Measurements from ENCODE around the gene SLC9A8.
"Not testable (repeated sequence)": the region's sequence is repeated elsewhere in the genome, so short reads cannot be mapped to it uniquely, and the experiment has no call there.

Gene SLC9A8

DNA sequence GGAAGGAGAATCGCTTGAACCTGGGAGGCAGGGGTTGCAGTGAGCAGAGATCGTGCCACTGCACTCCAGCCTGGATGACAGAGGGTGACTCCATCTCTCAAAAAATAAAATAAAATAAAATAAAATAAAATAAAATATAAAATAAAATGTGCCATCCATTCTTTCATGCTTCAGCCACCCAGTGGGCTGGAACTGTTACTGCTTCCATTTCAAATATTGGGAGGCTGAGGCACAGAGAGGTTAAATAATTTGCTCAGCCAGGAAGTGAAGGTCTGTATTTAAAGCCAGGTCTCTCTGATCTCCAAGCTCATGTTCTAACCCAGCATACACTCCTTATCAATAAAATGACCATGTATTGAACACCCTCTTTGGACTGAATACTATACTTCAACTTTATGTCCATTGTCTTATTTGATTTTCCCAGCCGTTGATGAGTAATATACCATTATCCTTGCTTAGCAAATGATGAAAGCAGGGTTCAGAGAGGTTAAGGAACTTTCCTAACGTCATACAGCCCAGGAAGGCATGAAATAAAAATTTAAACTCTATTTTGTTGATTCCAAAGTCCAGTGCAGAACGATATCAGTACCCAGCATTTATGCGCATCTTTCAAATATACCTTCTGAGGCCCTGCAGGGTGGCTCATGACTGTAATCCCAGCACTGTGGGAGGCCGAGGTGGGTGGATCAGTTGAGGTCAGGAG, 25.8 kb upstream of the SLC9A8 start:
- DNase-seq, result no peak

DNA sequence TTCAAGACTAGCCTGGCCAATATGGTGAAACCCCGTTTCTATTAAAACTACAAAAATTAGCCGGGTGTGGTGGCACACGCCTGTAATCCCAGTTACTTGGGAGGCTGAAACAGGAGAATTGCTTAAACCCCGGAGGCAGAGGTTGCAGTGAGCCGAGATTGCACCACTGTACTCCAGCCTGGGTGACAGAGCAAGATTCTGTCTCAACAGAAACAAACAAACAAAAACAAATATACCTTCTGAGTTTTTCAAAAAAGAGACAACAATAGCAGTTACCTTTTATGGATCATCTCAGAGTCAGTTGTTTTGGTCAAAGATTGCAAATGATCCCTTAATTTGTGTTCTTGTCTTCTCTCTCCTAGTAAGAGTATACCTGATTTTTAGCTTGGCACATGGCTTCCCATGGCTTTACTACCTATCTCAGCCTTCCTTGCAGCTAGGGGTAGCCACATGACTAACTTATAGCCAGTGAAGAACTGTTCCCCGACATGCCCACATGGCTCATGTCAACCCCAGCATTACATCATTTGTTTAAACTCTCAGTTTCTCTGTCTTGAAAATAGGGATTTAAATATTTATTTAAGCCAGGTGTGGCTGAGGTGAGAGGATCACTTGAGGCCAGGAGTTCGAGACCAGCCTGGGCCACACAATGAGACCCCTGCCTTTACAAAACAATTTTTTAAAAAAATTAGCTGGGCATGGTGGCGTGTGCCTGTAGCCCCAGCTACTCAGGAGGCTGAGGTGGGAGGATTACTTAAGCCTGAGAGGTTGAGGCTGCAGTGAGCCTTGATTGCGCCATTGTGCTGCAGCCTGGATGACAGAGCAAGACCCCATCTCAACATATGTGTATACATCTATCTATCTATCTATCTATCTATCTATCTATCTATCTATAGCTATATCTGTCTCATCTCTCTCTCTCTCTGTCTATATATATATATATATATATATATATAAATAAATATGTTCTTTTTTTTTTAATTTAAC, 25.0 kb upstream of the SLC9A8 start:
- no peak for DNase-seq

DNA sequence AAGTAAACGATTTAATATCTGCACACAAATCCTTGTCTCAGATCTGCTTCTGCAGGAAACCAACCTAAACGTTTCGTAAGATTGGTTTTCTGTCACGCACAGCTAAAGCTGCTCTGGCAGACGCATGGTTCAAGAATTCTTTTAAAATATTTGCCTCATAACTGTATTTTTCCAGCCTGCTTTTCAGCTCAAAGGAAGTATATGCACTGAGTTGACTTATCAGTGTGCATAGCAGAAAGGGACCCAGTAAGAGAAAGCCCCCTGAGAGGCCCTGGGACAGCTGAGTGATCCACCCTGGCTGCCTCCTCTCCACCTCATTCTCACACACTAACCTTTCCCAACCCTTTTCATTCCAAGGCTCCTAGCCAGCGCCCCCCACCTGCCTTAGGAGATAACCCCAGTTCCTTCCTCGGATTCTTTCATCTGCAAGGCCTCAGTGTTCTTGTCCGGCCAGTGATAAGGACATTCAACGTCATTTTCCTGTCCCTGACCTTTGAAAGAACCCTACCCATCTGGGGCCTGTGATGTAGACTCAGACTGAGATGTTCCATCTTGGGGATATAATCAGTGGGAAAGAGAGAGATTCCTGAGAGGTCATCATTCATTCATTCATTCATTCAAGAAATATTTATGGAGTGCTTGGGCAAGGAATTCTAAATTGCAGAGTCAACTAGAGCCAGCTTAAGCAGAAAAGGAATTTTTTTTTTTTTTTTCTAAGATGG, 22.4 kb upstream of the SLC9A8 start:
- no peak for DNase-seq

DNA sequence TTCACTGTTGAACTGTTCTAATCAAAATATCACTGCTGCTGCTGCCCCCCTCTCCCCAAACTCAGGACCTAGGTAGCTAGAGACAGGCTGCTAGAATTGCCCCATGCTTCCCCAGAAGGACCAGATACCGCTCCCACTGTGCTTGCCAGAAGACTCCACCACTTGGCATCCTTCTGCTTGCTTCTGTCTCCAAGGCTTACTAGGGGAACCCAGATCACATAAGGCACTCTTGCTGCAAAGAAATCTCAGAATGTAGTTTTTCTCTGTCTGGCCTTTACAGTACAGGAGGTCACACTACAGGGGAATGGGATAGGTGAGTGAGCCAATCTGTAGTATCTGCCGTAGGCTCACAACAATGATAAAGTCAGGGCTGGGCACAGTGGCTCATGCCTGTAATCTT, 21.5 kb upstream of the SLC9A8 start:
- DNase-seq, result no peak

DNA sequence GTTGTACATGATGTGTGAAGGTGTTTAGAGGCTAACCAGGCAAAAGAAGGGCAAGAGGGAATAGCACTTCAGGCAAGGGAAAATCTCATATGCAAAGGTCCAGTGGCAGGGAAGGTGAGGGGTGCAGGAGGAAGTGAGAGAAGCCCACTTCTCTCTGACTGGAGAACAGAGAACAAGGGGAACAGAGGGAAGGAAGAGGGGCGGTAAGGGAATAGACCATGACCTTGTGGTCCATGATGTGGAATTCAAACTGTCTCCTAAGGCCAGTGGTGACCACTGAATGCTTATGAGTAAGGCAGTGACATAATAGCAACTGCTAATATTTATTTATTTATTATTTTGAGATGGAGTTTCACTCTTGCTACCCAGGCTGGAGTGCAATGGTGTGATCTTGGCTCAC, 20.6 kb upstream of the SLC9A8 start:
- DNase-seq, result no peak

DNA sequence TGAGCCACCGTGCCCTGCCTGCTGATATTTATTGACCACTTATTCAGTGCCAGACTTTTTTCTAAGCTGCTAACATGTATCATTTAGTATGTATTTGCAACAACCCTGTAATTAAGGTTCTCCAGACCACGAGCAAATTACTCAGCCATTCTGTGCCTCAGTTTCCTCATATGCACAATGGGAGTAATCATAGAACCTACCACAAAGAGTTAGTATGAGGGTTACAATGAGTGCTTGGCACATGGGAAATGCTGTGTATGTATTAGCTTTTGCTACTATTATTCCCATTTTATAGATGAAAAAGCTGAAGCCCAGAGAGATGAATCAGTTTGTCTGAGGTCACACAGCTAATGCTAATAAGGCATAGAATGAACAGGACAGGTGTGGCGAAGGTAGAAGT, 20.0 kb upstream of the SLC9A8 start:
- DNase-seq, result no peak

DNA sequence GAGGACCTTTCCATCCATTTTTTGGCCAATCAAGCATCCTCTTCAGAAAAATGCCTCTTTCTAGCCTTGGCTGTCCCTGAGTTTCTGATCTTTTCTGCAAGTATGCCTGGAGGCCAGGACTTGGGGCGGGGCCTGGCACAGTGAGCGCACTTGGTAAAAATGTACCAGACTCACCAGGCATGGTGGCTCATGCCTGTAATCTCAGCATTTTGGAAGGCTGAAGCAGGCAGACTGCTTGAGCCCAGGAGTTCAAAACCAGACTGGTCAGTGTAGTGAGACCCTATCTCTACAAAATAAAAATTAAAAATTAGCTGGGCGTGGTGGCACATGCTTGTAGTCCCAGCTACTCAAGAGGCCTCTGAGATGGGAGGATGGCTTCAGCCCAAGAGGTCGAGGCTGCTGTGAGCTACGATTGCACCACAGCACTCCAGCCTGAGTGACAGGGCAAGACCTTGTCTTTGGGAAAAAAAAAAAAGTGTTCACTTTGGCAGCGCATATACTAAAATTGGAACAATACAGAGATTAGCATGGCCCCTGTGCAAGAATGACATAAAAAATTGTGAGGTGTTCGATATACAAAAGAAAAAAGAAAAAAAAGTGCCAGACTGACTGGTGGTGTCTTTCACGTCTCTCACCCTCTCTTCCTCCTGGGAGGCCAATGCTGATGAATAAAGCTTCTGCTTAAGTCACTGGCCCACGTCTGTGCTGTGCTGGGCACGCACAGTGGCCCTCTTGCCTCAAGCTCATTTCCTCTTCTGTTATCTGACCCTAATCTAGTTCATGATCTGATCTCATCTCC, 18.1 kb upstream of the SLC9A8 start:
- no peak for DNase-seq

DNA sequence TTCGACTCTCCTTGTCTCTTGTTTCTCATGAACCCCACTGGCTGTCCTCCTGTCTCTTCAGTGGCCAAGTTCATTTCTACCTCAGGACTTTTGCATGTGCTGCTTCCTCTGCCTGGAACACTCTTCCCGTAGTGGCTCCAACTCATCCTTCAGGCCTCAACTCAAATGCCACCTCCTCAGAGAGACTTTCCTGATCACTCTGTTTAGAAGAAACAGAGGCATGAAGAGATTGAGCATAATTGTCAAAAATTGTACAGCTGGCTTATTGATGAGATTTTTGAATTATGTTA, 17.5 kb upstream of the SLC9A8 start:
- DNase-seq, result no peak

DNA sequence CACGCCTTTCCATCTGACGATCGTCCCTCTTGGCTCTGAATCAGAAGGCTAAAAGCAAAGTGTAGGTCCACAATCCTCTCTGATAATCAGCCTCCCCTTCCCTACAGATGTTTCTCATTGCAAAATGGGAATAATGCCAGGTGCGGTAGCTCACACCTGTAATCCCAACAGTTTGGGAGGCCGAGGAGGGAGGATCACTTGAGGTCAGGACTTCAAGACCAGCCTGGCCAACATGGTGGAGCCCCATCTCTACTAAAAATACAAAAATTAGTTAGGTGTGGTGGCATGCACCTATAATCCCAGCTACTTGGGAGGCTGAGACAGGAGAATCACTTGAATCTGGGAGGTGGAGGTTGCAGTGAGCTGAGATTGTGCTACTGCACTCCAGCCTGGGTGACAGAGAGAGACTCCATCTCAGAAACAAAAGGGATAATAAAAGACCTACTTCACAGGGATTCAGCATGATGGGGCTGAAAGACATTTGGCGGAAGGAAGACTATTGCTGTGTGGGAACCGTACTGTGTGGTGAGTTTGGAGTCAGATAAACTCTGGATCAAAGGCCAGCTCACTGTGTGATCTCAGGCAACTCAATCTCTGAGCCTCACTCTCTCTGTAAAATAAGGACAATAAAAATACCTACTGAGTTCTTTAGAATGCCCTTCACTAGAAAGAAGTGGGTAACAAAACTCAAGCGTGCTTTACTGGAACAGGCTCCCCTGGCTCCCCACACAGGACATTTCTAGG, 15.9 kb upstream of the SLC9A8 start:
- DNase-seq, result no peak

DNA sequence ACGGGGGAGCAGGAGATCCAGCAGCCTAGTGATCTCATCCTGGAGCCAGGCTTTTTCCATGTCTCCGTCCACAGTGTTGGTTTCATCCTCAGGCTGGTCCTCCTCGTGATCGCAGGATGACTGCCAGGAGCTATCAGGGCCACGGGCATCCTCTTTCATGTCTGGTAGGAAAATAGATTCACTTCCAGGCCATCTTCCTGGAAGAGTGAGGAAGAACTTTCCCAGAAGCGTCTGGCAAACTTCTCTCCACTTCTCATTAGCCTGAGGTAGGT, 15.3 kb upstream of the SLC9A8 start:
- no peak for DNase-seq

DNA sequence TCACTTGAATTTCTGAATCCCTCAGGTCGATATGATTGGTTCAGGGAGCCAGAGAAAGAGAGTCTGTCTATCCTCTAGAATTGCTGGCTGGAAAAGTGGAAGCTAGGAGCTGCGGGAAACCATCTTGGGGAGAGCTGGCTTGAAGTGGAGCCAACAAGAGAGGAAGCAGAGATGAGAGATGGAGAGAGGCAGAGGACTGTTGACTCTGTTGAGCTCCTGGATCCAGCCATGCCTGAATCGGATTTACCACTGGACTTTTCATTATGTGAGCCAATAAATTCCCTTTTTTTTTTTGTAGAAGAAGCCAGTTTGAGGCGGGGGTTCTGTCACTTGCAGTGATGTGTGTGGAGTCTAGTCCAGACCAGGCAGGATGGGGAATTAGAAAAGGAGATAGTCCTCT, 13.9 kb upstream of the SLC9A8 start:
- no peak for DNase-seq

DNA sequence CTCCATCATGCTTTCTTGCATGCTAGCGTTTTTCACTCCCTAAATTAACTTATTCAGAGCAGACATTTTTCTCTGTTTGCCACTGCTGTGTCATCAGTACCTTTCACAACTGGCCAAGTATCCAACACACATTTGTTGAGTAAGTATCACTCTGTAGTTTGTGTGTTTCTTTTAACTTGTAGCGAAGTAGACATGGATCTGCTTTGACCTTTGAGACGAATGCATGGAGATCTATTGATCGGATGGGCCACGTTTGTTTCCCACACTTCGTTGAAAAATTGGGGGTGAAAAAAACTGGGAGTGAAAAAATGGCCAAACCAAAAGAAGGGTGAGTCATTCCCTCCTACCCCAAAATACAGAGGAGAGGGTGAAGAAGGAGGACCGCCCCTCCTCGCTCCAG, 12.9 kb upstream of the SLC9A8 start:
- no peak for DNase-seq

DNA sequence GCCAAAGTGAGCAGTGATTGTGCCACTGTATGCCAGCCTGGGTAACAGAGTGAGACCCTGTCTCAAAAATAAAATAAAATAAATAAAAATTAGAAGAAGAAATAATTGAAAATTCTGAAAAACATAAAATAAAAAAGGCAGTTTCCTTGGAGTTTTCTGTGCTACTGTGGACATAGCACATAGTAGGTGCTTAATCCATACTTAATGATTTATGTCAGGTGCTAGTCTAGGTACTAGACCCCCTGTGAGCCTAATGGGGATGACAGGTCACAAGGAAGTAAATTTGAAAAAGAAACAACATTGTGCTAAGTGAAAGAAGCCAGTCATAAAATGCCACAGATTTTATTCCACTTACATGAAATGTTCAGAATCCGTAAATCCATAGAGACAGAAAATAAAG, 9.2 kb upstream of the SLC9A8 start:
- DNase-seq, result no peak

DNA sequence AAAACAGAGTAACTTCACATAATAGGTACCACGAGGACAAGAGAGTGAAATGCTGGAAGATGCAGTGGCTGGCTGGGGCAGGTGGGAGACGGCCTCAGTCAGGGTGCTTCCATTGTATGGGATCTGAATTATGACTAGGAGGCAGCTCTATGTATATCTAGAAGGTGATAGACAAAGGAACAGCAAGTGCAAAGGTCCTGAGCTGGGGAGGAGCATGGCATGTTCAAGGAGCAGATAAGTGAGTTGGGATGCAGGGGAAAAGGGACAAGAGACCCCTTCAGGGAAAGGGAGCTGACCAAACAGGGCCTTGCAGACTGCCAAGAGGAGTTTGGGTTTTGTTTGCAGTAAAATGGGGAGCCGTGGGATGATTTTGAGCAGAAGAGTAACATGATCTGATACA, 8.3 kb upstream of the SLC9A8 start:
- no peak for DNase-seq

DNA sequence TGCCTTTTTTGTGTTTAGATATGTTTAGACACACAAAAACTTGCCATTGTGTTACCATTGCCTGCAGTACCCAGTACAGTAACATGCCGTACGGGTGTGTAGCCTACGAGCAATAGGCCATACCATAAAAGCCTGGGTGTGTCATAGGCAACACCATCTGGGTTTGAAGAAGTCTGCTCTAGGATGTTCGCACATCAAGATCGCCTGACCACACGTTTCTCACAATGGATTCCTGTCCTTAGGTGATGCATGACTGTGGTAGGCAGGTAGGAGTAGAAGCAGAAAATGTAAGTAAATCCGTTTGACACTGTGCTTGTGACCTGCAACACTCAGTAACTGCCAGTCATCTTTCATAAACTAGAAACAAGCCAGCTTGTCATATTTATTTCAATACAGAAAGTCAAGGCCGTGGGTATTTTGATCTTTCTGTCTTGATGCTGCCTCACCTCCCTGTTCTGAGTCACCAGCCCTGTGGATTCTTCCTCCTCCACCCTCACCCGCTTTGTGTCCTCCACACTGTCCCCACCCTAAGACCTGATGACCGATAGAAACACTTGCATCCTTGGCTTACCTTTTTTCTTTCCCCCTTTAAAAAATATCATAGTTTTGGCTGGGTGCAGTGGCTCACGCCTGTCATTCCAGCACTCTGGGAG, 7.3 kb upstream of the SLC9A8 start:
- DNase-seq, result not testable (repeated sequence)

DNA sequence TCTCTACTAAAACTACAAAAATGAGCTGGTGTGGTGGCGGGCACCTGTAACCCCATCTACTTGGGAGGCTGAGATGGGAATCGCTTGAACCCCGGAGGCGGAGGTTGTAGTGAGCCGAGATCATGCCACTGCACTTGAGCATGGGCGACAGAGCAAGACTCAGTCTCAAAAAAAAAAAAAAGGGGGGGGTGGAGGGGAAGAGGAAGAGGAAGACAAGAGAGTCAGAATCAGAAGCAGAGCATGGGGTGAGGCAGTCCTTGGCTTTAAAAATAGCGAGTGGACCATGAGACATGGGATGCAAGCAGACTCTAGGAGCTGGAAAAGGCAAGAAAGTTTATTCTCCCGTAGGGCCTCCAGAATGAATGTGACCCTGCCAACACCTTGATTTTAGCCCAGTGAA, 3.9 kb upstream of the SLC9A8 start:
- DNase-seq, result no peak

DNA sequence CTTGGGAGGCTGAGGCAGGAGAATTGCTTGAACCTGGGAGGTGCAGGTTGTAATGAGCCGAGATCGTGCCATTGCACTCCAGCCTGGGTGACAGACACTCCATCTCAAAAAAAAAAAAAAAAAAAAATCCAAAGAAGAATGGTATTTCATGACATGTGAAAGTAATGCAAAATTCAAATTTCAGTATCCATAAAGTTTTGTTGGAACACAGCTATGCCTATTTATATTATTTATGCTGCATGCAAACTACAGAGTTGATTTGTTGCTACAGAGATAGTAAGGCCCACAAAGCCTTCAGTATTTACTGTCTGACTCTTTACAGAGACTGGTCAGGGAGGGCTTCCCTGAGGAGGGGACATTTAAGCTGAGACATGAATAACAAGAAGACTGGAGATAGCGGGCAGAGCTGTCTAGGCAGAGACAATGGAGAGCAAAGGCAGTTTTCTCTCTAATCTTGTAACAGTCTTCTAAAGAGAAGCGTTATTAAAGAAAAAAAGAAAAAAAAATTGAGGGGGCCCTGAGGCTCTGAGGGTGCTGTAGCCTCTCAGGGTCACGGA, 2.7 kb upstream of the SLC9A8 start:
- no peak for DNase-seq

DNA sequence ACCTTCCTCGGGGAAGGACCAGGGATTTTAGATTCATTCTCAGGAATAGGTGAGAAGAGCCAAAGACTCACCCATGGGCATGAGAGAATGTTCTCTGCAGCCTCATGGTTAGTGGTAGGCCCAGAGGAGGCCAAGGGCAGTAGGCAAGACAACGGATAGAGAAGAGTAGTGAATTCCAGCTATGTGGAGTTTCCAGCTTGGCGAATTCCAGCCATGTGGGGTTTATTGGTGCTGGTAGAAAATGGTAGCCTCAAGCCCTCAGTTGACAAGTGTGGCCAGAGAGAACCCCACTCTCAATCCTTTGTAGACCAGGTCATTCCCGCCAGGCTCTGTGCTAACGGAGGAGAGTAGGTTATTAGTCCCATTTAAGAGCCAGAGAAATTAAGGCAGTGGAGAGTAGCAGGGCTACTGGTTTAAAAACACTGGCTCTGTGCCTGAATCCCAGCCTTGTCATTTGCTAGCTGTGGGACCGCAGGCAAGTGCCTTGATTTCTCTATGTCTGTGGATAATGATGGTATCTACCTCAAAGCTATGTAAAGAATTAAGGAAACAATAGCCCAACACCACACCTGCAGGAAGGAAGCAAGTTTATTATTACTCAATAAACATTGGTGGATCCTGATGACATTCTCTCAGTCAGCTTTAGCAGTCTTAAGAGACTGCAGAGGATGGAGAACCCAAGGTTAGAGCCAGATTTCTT, 2.0 kb upstream of the SLC9A8 start:
- no peak for DNase-seq

DNA sequence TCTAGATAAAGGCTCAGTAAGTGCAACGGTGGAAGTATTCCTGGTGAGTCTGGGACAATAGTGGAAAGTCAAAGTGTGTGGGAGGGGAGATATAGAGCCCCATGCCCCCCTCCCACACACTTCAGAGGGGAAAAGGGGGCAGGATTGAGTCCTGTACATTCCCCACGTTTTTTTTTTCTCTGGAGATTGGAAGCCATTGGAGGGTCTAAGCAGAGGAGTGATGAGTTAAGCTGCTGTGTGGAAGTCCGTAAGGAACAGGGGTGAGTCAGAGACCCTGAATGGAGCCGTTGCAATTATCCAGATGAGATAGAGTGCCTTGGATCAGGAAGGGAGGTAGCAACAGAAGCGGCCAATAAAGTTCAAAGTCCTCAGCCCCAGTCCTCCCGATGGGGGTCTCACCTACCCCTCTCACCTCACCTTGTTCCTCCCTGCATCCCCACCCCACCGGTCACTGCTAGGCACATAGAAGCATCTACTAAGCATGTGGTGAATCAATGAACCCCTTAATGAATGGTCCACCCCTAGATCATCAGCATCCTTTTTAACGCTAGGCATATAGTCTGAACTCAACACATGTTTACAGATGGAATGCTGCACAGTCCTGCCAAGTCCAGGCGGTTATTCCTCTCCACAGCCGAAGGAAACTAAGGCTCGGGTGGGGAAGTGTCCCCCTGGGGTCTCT, 662 bp upstream of the SLC9A8 start:
- DNase-seq, result no peak

DNA sequence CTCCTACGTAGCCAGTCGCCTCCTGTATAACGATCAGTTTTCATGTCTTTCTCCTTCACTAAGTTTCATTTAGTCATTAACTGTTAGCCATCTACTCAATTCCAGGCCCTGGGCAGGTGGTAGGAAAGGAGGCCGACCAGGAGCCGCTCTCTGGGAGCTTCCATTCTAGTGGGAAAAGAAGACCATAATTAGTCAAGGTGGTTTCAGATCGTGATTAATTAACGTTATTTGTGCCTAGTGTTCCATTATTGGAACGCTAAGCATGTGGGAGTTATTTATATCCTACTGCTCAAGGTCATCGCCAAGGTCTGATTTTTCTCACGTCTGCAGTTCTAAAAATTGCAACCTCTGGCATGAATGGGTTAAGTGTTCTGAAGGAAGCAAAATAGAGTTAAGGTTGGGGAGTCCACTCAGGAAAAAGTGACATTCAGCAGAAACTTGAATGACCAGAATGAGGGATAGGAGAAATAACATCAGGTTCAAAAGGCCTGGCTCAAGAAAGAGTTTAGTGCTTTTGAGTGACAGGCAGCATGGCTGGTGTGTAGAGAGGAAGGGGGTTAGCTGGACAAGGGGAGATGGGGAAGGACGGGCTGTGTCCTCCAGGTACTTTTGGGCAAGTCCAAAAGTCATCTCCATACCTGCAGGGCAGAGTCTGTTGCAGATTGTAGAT, 812 bp downstream of the SLC9A8 start:
- DNase-seq, result no peak
